Spleen (tissue), 7 donors: ENCODE results near the gene RAD51B.

Source experiments
- POLR2A ChIP-seq, 3 donors: fragments of 450-650 bp; IDR thresholded peaks; one replicate each; pipeline ENCODE4 v1.5.1; 2017; ENCODE audit warnings: antibody characterized with exemption in 3 of 3, mild to moderate bottlenecking in 1 of 3
- POLR2AphosphoS5 ChIP-seq, 3 donors: sonication (generic); formaldehyde crosslinking; IDR thresholded peaks; one replicate each; pipeline ENCODE4 v1.5.1; 2017; ENCODE audit warnings: antibody characterized with exemption in 3 of 3
- TF ChIP-seq, protein P1 (sequence below), 11 experiments: fragments of 200-600 bp in 7 of 11; fragments of 450-650 bp in 4 of 11; sonication (generic) in 4 of 11; IDR thresholded peaks in 8 of 11; conservative IDR thresholded peaks in 3 of 11; 1 replicate in 7 of 11; 2 replicates in 4 of 11; pipeline versions ENCODE4 v1.4.0 to v1.8.0; 2016 to 2021; ENCODE audit warnings: antibody characterized with exemption in 11 of 11, inconsistent platforms in 4 of 11, mild to moderate bottlenecking in 1 of 11
- donor health status: DM: no; HTN: no; CAD: no; lungs with moderate emphysema.
- donor health status: DM: no; HTN: no; CAD: no.
- donor health status: DM: no; HTN: no; CAD: no.

DNA sequence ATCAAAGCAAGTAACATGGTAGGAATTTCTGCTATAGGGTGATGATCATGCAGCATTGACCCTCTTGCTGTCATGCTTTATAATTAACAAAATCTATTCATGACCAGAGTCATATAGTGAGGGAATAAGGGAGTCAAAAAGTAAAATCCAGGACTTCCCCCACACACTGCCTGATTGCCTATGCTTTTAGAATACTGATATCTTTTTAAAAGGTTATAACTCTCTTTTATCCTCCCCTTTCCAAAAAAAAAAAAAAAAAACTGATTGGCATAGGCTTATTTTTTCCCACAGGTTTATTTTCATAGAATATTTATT lies 921.9 kb downstream of the RAD51B start:
- TF ChIP-seq POLR2AphosphoS5 (IDR thresholded peaks at IDR 0.05) = no peak
- TF ChIP-seq, protein P1, sequence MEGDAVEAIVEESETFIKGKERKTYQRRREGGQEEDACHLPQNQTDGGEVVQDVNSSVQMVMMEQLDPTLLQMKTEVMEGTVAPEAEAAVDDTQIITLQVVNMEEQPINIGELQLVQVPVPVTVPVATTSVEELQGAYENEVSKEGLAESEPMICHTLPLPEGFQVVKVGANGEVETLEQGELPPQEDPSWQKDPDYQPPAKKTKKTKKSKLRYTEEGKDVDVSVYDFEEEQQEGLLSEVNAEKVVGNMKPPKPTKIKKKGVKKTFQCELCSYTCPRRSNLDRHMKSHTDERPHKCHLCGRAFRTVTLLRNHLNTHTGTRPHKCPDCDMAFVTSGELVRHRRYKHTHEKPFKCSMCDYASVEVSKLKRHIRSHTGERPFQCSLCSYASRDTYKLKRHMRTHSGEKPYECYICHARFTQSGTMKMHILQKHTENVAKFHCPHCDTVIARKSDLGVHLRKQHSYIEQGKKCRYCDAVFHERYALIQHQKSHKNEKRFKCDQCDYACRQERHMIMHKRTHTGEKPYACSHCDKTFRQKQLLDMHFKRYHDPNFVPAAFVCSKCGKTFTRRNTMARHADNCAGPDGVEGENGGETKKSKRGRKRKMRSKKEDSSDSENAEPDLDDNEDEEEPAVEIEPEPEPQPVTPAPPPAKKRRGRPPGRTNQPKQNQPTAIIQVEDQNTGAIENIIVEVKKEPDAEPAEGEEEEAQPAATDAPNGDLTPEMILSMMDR (IDR thresholded peaks at IDR 0.05 in 8 of 11, conservative IDR thresholded peaks at IDR 0.05 in 3 of 11) = no peak
- TF ChIP-seq POLR2A (IDR thresholded peaks at IDR 0.05) = no peak
